T-helper 2 cell treated with Interferon-gamma antibody and Interleukin-4, amounts not matched to agents 100 ng/mL and 5 ng/mL, for 36 hours (primary cell): ENCODE measurements around the gene DIS3L2. TPM values are rescaled to one million over a fixed set of nuclear protein-coding genes. Genes with fewer than 3 reads are reported as not detected.

Experiments used
- intact Hi-C: fragments of 100-400 bp; cut with micrococcal nuclease; formaldehyde crosslinking; loops from one replicate; pipeline ENCODE4 v1.15.1; 2023
- total RNA-seq: library from RNA; stranded (reverse); gene quantifications from 2 replicates; pipeline ENCODE4 v1.2.3, GENCODE V29; 2022

The DIS3L2 gene
- total RNA-seq, 1 donor from 2014 or later = 43.7 TPM

- intact Hi-C loops = no loop called here
These were observed 263.9 kb downstream of the DIS3L2 start for GRCh38 chr2:232225429-232225828.

GRCh38 chr2:232225895-232226294 lies 264.4 kb downstream of the DIS3L2 start:
- intact Hi-C loops = no loop called here

- intact Hi-C loops = no loop called here
These were observed 266.8 kb downstream of the DIS3L2 start for GRCh38 chr2:232228332-232228731.

GRCh38 chr2:232228971-232229894 lies 267.7 kb downstream of the DIS3L2 start:
- intact Hi-C loops = no loop called here

- intact Hi-C loops = loop anchor here (5.0 kb wide), 1 partner anchor 303 kb away; the partner anchor contains the start of gene NPPC
These were observed 268.4 kb downstream of the DIS3L2 start for GRCh38 chr2:232229911-232230310.

GRCh38 chr2:232230560-232230959 lies 269.0 kb downstream of the DIS3L2 start:
- intact Hi-C loops = loop anchor here (5.0 kb wide), 1 partner anchor 303 kb away; the partner anchor contains the start of gene NPPC

GRCh38 chr2:232231554-232231953 lies 270.0 kb downstream of the DIS3L2 start:
- intact Hi-C loops = loop anchor here (5.0 kb wide), 1 partner anchor 304 kb away; the partner anchor contains the start of gene NPPC

GRCh38 chr2:232232915-232233314 lies 271.4 kb downstream of the DIS3L2 start:
- intact Hi-C loops = loop anchor here (5.0 kb wide), 1 partner anchor 306 kb away; the partner anchor contains the start of gene NPPC

GRCh38 chr2:232234922-232235615 lies 273.6 kb downstream of the DIS3L2 start:
- intact Hi-C loops = loop anchor here (5.0 kb wide), 1 partner anchor 308 kb away; the partner anchor contains the start of gene NPPC

GRCh38 chr2:232235716-232236115 lies 274.2 kb downstream of the DIS3L2 start:
- intact Hi-C loops = no loop called here

- intact Hi-C loops = no loop called here
These were observed 274.7 kb downstream of the DIS3L2 start for GRCh38 chr2:232236200-232236599.

- intact Hi-C loops = no loop called here
These were observed 276.0 kb downstream of the DIS3L2 start for GRCh38 chr2:232237464-232237863.

GRCh38 chr2:232238108-232238507 lies 276.6 kb downstream of the DIS3L2 start:
- intact Hi-C loops = no loop called here

- intact Hi-C loops = no loop called here
These were observed 277.1 kb downstream of the DIS3L2 start for GRCh38 chr2:232238596-232238995.

GRCh38 chr2:232239951-232240681 lies 278.6 kb downstream of the DIS3L2 start:
- intact Hi-C loops = no loop called here

- intact Hi-C loops = no loop called here
These were observed 279.4 kb downstream of the DIS3L2 start for GRCh38 chr2:232240906-232241305.

GRCh38 chr2:232242316-232242715 lies 280.8 kb downstream of the DIS3L2 start:
- intact Hi-C loops = no loop called here

- intact Hi-C loops = no loop called here
These were observed 283.6 kb downstream of the DIS3L2 start for GRCh38 chr2:232245111-232245510.

GRCh38 chr2:232246245-232246644 lies 284.7 kb downstream of the DIS3L2 start:
- intact Hi-C loops = no loop called here

GRCh38 chr2:232249096-232249495 lies 287.6 kb downstream of the DIS3L2 start:
- intact Hi-C loops = no loop called here
